Measurements from ENCODE around the gene S100A1.

- TF ChIP-seq CTCF (conservative IDR thresholded peaks at IDR 0.05; ENCODE audit: low read depth, low read length) (no peak), EZH2 (IDR thresholded peaks at IDR 0.05; ENCODE audit: low read length, unreplicated experiment) (no peak)
Measured at GRCh38 chr1:153646672-153647345, 18.6 kb downstream of the S100A1 start.

Measured in PC-3 (cell line).